ENCODE data around the gene PPP1R12B. TPM values are rescaled to one million over a fixed set of nuclear protein-coding genes. Genes with fewer than 3 reads are reported as not detected.
"Not testable (repeated sequence)": the region's sequence is repeated elsewhere in the genome, so short reads cannot be mapped to it uniquely, and the experiment has no call there.

Gene PPP1R12B
- total RNA-seq, 4 donors from 2014 or later, result 68.1 to 153 (median 116) TPM

DNA sequence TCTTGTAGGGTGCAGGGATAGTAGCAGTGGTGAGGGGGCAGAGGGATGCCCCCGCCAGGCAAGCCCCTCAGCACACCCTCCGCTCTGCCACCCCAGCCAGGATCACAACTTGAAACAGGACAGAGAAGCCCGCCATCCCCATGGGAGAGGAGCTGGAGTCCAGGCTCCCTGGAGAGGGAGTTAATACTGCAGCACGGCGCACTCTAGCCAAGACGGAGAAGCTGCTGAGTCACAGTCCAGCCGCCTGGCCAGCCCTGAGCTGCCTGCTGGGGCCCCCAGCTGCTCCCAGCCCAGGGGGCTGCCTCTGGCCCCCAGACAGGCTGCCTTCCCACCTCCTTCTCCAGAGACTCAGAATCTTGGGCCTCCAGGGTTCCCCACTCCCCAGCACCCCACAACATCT lies 274.6 kb downstream of the PPP1R12B start:
- no peak for DNase-seq (ENCODE audit: low spot score in 2 of 2)
- H3K4me1 ChIP-seq, result peaks cover 0 to 20% (median 0%) of the 10 kb centered on the region in 4 donors
- 54% methylated on average over 7 of the region's 7 CpGs for WGBS, 2 donors
- no peaks in the 10 kb centered on the region for H3K9me3 ChIP-seq
- H3K27me3 ChIP-seq, result no peaks in the 10 kb centered on the region
- H3K4me3 ChIP-seq, result no peak overlapping the region
- H3K27ac ChIP-seq, result no peak overlapping the region
- no peak for TF ChIP-seq EP300 (IDR thresholded peaks at IDR 0.05)
- TF ChIP-seq POLR2A (IDR thresholded peaks at IDR 0.05), result no peak
- TF ChIP-seq, protein P1, sequence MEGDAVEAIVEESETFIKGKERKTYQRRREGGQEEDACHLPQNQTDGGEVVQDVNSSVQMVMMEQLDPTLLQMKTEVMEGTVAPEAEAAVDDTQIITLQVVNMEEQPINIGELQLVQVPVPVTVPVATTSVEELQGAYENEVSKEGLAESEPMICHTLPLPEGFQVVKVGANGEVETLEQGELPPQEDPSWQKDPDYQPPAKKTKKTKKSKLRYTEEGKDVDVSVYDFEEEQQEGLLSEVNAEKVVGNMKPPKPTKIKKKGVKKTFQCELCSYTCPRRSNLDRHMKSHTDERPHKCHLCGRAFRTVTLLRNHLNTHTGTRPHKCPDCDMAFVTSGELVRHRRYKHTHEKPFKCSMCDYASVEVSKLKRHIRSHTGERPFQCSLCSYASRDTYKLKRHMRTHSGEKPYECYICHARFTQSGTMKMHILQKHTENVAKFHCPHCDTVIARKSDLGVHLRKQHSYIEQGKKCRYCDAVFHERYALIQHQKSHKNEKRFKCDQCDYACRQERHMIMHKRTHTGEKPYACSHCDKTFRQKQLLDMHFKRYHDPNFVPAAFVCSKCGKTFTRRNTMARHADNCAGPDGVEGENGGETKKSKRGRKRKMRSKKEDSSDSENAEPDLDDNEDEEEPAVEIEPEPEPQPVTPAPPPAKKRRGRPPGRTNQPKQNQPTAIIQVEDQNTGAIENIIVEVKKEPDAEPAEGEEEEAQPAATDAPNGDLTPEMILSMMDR (IDR thresholded peaks at IDR 0.05), result no peak
- no peaks in the 10 kb centered on the region for H3K36me3 ChIP-seq

DNA sequence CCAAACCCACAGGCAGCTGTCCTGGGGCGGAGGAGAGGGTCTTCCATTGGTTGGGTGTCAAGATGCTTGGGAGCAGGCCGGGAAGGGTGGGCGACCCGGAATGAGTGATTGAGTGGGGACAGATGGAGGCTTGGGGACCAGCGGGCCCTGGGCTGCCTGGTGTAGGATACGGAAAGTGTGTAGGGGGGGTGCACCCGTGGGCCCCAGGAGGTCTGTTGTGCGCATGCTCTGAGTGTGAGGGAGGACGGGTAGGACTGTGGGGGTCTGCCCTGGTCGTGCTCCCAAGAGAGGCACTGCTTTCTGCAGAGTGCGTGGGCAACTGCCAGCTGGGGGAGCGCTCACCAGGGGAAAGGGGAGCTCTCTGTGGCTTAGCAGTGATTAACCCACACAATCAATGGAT lies 275.0 kb downstream of the PPP1R12B start:
- H3K36me3 ChIP-seq; H3K4me3 ChIP-seq; DNase-seq (ENCODE audit: low spot score in 2 of 2); H3K9me3 ChIP-seq; H3K27ac ChIP-seq; H3K27me3 ChIP-seq: not testable (repeated sequence)
- peaks cover 0 to 19% (median 0%) of the 10 kb centered on the region in 4 donors for H3K4me1 ChIP-seq
- 49 to 53% methylated on average over 12 of the region's 12 CpGs for WGBS, 2 donors

GRCh38 chr1:202624088-202624780 lies 275.7 kb downstream of the PPP1R12B start:
- Histone ChIP-seq H3K9me3 (no peaks in the 10 kb centered on the region), H3K27me3 (no peaks in the 10 kb centered on the region), H3K4me3 (no peak overlapping the region), H3K27ac (no peak overlapping the region), H3K4me1 (peaks cover 0 to 17% (median 3%) of the 10 kb centered on the region in 4 donors), H3K36me3 (no peaks in the 10 kb centered on the region)
- TF ChIP-seq, protein P1 (IDR thresholded peaks at IDR 0.05), result no peak
- TF ChIP-seq POLR2A (IDR thresholded peaks at IDR 0.05), result no peak
- TF ChIP-seq EP300 (IDR thresholded peaks at IDR 0.05), result no peak
- 64 to 81% methylated on average over 7 of the region's 7 CpGs for WGBS, 2 donors
- DNase-seq (ENCODE audit: low spot score in 2 of 2), result no peak

DNA sequence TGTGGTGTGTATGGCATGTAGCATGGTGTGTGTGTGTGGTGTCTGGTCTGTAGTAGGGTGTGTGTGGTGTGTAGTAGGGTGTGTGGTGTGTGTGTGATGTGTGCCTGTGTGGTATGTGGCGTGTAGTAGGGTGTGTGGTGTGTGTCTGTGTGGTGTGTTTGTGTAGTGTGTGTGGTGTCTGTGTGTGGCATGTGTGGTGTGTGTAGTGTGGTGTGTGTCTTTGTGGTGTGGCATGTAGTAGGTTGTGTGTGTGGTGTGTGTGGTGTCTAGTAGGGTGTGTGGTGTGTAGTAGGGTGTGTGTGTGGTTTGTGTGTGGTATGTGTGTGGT lies 276.2 kb downstream of the PPP1R12B start:
- DNase-seq (ENCODE audit: low spot score in 2 of 2), result no peak
- TF ChIP-seq, protein P1 (IDR thresholded peaks at IDR 0.05), result no peak
- no peak for TF ChIP-seq POLR2A (IDR thresholded peaks at IDR 0.05)
- WGBS, 2 donors, result 88 to 97% methylated on average over 1 of the region's 1 CpG

DNA sequence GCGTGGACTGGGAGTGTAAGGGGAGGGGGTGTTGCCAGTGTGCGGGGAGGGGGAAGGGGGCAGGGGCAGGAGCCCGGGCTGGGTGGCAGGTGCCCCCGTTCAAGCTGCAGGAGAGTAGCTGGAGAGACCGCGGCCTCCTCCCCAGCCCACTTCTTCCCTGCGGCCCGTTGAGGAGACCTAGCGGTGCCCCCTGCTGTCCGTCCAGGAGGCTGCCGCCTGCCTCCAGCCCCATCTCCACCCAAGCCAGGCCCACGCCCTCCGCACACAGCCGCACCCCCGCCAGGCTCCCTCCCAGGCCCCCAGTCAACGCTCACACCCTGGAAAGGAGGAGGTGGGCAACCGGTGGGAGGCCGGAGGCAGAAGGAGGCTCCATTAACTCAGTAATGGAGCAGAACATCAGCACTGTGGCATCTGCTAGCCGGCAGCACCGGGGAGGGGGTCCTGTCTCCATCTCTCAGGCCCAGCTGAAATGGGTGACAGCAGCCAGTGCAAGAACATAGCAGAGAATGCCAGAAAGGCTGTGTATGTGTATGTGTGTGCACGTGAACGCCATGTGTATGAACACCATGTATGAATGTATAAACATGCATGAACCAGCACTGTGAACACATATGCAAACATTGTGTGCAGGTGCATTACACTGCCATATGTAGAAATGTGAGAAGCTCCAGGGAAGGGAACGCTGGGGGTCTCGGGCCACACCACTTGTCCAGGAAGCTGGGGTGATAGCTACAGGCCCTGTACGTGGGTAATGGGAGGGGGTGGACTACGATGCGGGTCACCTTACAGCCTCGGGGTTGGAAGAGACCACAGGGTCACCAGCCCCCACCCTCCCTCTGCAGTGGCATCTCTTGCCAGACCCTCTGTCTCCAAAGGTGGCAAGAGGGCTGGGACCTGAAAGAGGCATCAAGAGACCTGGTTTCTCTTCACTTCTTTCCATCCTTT lies 277.2 kb downstream of the PPP1R12B start:
- Histone ChIP-seq H3K9me3 (no peaks in the 10 kb centered on the region), H3K27ac (no peak overlapping the region), H3K4me3 (no peak overlapping the region), H3K4me1 (peaks cover 0 to 17% (median 3%) of the 10 kb centered on the region in 4 donors), H3K27me3 (peaks cover 0 to 11% of the 10 kb centered on the region in 2 donors), H3K36me3 (no peaks in the 10 kb centered on the region)
- no peak for TF ChIP-seq EP300 (IDR thresholded peaks at IDR 0.05)
- TF ChIP-seq, protein P1 (IDR thresholded peaks at IDR 0.05), result peak; percentile 59 to 72 (median 65)
- WGBS, 2 donors, result 29 to 77% methylated on average over 12 to 28 of the region's 28 CpGs
- DNase-seq (ENCODE audit: low spot score in 2 of 2), result peak; percentile 23 to 25

More for the DNA sequence above, 276.2 kb downstream of the PPP1R12B start:
- no peaks in the 10 kb centered on the region for H3K9me3 ChIP-seq
- H3K27me3 ChIP-seq, result peaks cover 0 to 1% of the 10 kb centered on the region in 2 donors
- H3K27ac ChIP-seq, result no peak overlapping the region
- no peaks in the 10 kb centered on the region for H3K36me3 ChIP-seq
- H3K4me3 ChIP-seq, result no peak overlapping the region
- H3K4me1 ChIP-seq, result peaks cover 0 to 17% (median 3%) of the 10 kb centered on the region in 4 donors

GRCh38 chr1:202627036-202627435 lies 278.5 kb downstream of the PPP1R12B start:
- not testable (repeated sequence) for H3K36me3 ChIP-seq; DNase-seq (ENCODE audit: low spot score in 2 of 2); H3K4me3 ChIP-seq; H3K27ac ChIP-seq; H3K9me3 ChIP-seq
- Histone ChIP-seq H3K4me1 (peaks cover 0 to 17% (median 3%) of the 10 kb centered on the region in 4 donors), H3K27me3 (peaks cover 0 to 24% of the 10 kb centered on the region in 2 donors)
- 48 to 59% methylated on average over 7 of the region's 7 CpGs for WGBS, 2 donors
